WTC11 (cell line): ENCODE data around the gene MTMR10. TPM values are rescaled to one million over a fixed set of nuclear protein-coding genes. Genes with fewer than 3 reads are reported as not detected.

Source experiments
- ATAC-seq: fragments of 200-7000 bp; cut with Tn5 transposase; 2 replicates; pipeline ENCODE4 v1.10.0; 2021; ENCODE audit warnings: mild to moderate bottlenecking, moderate library complexity
- CTCF ChIA-PET: fragments of 300-600 bp; sonication (Branson Sonifier 250); formaldehyde crosslinking; loops from one replicate; lab custom pipeline; 2021; ENCODE audit warnings: antibody characterized with exemption; lab: Charles Lee
- POLR2A ChIA-PET: fragments of 350-600 bp; sonication (Branson Sonifier 250); formaldehyde crosslinking; loops from one replicate; lab custom pipeline; 2021; ENCODE audit warnings: antibody characterized with exemption; lab: Charles Lee
- DNase-seq: peaks from one replicate; pipeline ENCODE4 v3.0.0; 2021; ENCODE audit warnings: low spot score
- H3K27ac Mint-ChIP-seq: 2 replicates; pipeline ENCODE4 v1.8.0; 2021; ENCODE audit warnings: mixed read lengths
- H3K27me3 Mint-ChIP-seq: 2 replicates; pipeline ENCODE4 v1.8.0; 2021; ENCODE audit warnings: low read depth, mild to moderate bottlenecking, moderate library complexity, mixed read lengths
- H3K36me3 Mint-ChIP-seq: 2 replicates; pipeline ENCODE4 v1.8.0; 2021; ENCODE audit warnings: mixed read lengths
- H3K4me1 Mint-ChIP-seq: 2 replicates; pipeline ENCODE4 v1.8.0; 2022; ENCODE audit warnings: mixed read lengths
- H3K4me3 Mint-ChIP-seq: 2 replicates; pipeline ENCODE4 v1.8.0; 2021; ENCODE audit warnings: mild to moderate bottlenecking, moderate library complexity, mixed read lengths
- H3K9me3 Mint-ChIP-seq: 2 replicates; pipeline ENCODE4 v1.8.0; 2021; ENCODE audit warnings: mixed read lengths
- ARID4B ChIP-seq: sonication (generic); formaldehyde crosslinking; IDR thresholded peaks from 2 replicates; pipeline ENCODE4 v1.8.0; 2023; ENCODE audit warnings: missing genetic modification reagents, mild to moderate bottlenecking, borderline replicate concordance
- ATF1 ChIP-seq: sonication (generic); formaldehyde crosslinking; IDR thresholded peaks from 2 replicates; pipeline ENCODE4 v1.8.1; 2023; ENCODE audit warnings: mild to moderate bottlenecking, moderate library complexity, missing genetic modification reagents
- ATF2 ChIP-seq: sonication (generic); formaldehyde crosslinking; IDR thresholded peaks from 2 replicates; pipeline ENCODE4 v1.8.1; 2022; ENCODE audit warnings: low read depth, missing genetic modification reagents, borderline replicate concordance
- CBFB ChIP-seq: sonication (generic); formaldehyde crosslinking; IDR thresholded peaks from 2 replicates; pipeline ENCODE4 v1.8.1; 2022; ENCODE audit warnings: mild to moderate bottlenecking, low read depth, missing genetic modification reagents
- CREB1 ChIP-seq: sonication (generic); formaldehyde crosslinking; IDR thresholded peaks from 2 replicates; pipeline ENCODE4 v1.8.0; 2023; ENCODE audit warnings: mild to moderate bottlenecking, missing genetic modification reagents
- E2F5 ChIP-seq: sonication (generic); formaldehyde crosslinking; IDR thresholded peaks from 2 replicates; pipeline ENCODE4 v1.8.1; 2022; ENCODE audit warnings: mild to moderate bottlenecking, moderate library complexity, missing genetic modification reagents
- FOXP4 ChIP-seq: sonication (generic); formaldehyde crosslinking; IDR thresholded peaks from 2 replicates; pipeline ENCODE4 v1.8.0; 2022; ENCODE audit warnings: mild to moderate bottlenecking, missing genetic modification reagents
- GRHL2 ChIP-seq: fragments of 250-450 bp; sonication (Bioruptor Pico); IDR thresholded peaks from 2 replicates; pipeline ENCODE4 v1.8.0; 2022; ENCODE audit warnings: mild to moderate bottlenecking, moderate library complexity; ENCODE audit not compliant: insufficient replicate concordance, severe bottlenecking
- GTF2I ChIP-seq: fragments of 250-450 bp; sonication (Bioruptor Pico); conservative IDR thresholded peaks from 2 replicates; pipeline ENCODE4 v1.4.0; 2021; ENCODE audit warnings: mild to moderate bottlenecking
- HMGA2 ChIP-seq: fragments of 250-450 bp; sonication (Bioruptor Pico); IDR thresholded peaks from 2 replicates; pipeline ENCODE4 v1.4.0; 2021; ENCODE audit warnings: mild to moderate bottlenecking, moderate library complexity
- IRF2 ChIP-seq: sonication (generic); formaldehyde crosslinking; IDR thresholded peaks from 2 replicates; pipeline ENCODE4 v1.8.0; 2022; ENCODE audit warnings: low read depth, missing genetic modification reagents, borderline replicate concordance
- MYBL2 ChIP-seq: sonication (generic); formaldehyde crosslinking; IDR thresholded peaks from 2 replicates; pipeline ENCODE4 v1.8.1; 2023; ENCODE audit warnings: mild to moderate bottlenecking, moderate library complexity, missing genetic modification reagents
- NFATC4 ChIP-seq: fragments of 250-450 bp; sonication (Bioruptor Pico); IDR thresholded peaks from 2 replicates; pipeline ENCODE4 v1.9.0; 2021; ENCODE audit warnings: mild to moderate bottlenecking
- NR1H2 ChIP-seq: sonication (generic); formaldehyde crosslinking; IDR thresholded peaks from 2 replicates; pipeline ENCODE4 v1.9.0; 2021; ENCODE audit warnings: mild to moderate bottlenecking, moderate library complexity, missing genetic modification reagents
- OVOL2 ChIP-seq: fragments of 250-450 bp; sonication (Bioruptor Pico); IDR thresholded peaks from 2 replicates; pipeline ENCODE4 v1.9.0; 2021; ENCODE audit warnings: mild to moderate bottlenecking, borderline replicate concordance
- SMAD4 ChIP-seq: sonication (generic); formaldehyde crosslinking; IDR thresholded peaks from 2 replicates; pipeline ENCODE4 v1.8.0; 2022; ENCODE audit warnings: mild to moderate bottlenecking, missing genetic modification reagents
- STAT6 ChIP-seq: sonication (generic); formaldehyde crosslinking; conservative IDR thresholded peaks from 2 replicates; pipeline ENCODE4 v1.8.1; 2023; ENCODE audit warnings: mild to moderate bottlenecking, low read depth, missing genetic modification reagents, moderate library complexity
- USF1 ChIP-seq: sonication (generic); formaldehyde crosslinking; IDR thresholded peaks from 2 replicates; pipeline ENCODE4 v1.8.0; 2022; ENCODE audit warnings: mild to moderate bottlenecking, missing genetic modification reagents
- USF2 ChIP-seq: sonication (generic); formaldehyde crosslinking; IDR thresholded peaks from 2 replicates; pipeline ENCODE4 v1.8.1; 2023; ENCODE audit warnings: mild to moderate bottlenecking, missing genetic modification reagents, moderate library complexity
- ZNF396 ChIP-seq: fragments of 250-450 bp; sonication (Bioruptor Pico); IDR thresholded peaks from 2 replicates; pipeline ENCODE4 v1.8.0; 2021; ENCODE audit warnings: mild to moderate bottlenecking, moderate library complexity, borderline replicate concordance
- total RNA-seq: library from RNA; stranded (reverse); gene quantifications from 3 replicates; pipeline ENCODE4 v1.2.3, GENCODE V29; 2021

Gene MTMR10
- total RNA-seq, 1 experiment from 2014 or later: 15.9 TPM

GRCh38 chr15:30933293-30933692 is 58.1 kb downstream of the MTMR10 start:
- H3K27ac Mint-ChIP-seq: peak overlapping the region; percentile 6
- DNase-seq: no peak
- TF ChIP-seq GTF2I (CRISPR knock-in tag) (no peak), NFATC4 (CRISPR knock-in tag) (no peak), HMGA2 (CRISPR knock-in tag) (no peak), ARID4B (CRISPR knock-in tag) (no peak), ATF2 (CRISPR knock-in tag) (no peak), OVOL2 (CRISPR knock-in tag) (no peak), NR1H2 (CRISPR knock-in tag) (no peak), USF2 (CRISPR knock-in tag) (no peak), ZNF396 (no peak), SMAD4 (CRISPR knock-in tag) (no peak), ATF1 (CRISPR knock-in tag) (no peak), GRHL2 (no peak), E2F5 (no peak), CBFB (CRISPR knock-in tag) (no peak), CREB1 (CRISPR knock-in tag) (no peak)
- TF ChIP-seq, all 79 proteins: peak for 0
- no peak for ATAC-seq
- Mint-ChIP-seq H3K36me3 (peaks cover 51% of the 10 kb centered on the region), H3K9me3 (no peaks in the 10 kb centered on the region), H3K27me3 (no peaks in the 10 kb centered on the region), H3K4me1 (peaks cover 6% of the 10 kb centered on the region), H3K4me3 (no peak overlapping the region)
- CTCF ChIA-PET: interaction anchor here (1.0 to 2.3 kb wide), 2 partner anchors 74 to 196 kb away, joined by 3 to 9 read pairs; no protein-coding TSS in a partner anchor
- POLR2A ChIA-PET: no interaction called here

GRCh38 chr15:30930422-30930821 is 61.0 kb downstream of the MTMR10 start:
- Mint-ChIP-seq H3K27me3 (no peaks in the 10 kb centered on the region), H3K4me1 (peaks cover 6% of the 10 kb centered on the region), H3K27ac (no peak overlapping the region), H3K9me3 (no peaks in the 10 kb centered on the region), H3K36me3 (peaks cover 46% of the 10 kb centered on the region), H3K4me3 (no peak overlapping the region)
- ChIA-PET POLR2A (no interaction called here), CTCF (interaction anchor here (1.3 kb wide), 1 partner anchor 199 kb away, joined by 4 read pairs; no protein-coding TSS in a partner anchor)
- ATAC-seq (no peak), DNase-seq (no peak)
- TF ChIP-seq STAT6 (CRISPR knock-in tag): no peak
- no peak for TF ChIP-seq FOXP4 (CRISPR knock-in tag)
- TF ChIP-seq MYBL2: no peak
- no peak for TF ChIP-seq USF1 (CRISPR knock-in tag)
- TF ChIP-seq ZNF396: no peak
- no peak for TF ChIP-seq IRF2 (CRISPR knock-in tag)
- TF ChIP-seq CREB1 (CRISPR knock-in tag): no peak
